Thyroid gland (tissue), 4 donors: ENCODE results near the gene KCNJ14. TPM values are rescaled to one million over a fixed set of nuclear protein-coding genes. Genes with fewer than 3 reads are reported as not detected.

Source experiments
- DNase-seq, 2 donors: peaks; one replicate each; pipeline ENCODE4 v3.0.0-alpha.2; 2019
- H3K27ac ChIP-seq, 3 donors: fragments of 200-600 bp; sonication (generic); 1 replicate in 2 of 3; 2 replicates in 1 of 3; pipeline ENCODE4 v1.5.1; 2016 to 2019; ENCODE audit warnings: mild to moderate bottlenecking in 1 of 3, moderate library complexity in 1 of 3
- H3K27me3 ChIP-seq: fragments of 200-600 bp; sonication (generic); one replicate; pipeline ENCODE4 v1.5.1; 2019
- H3K36me3 ChIP-seq, 2 donors: fragments of 200-600 bp; sonication (generic); one replicate each; pipeline ENCODE4 v1.5.1; 2016 to 2019
- H3K4me1 ChIP-seq, 2 donors: fragments of 200-600 bp; sonication (generic); one replicate each; pipeline ENCODE4 v1.5.1; 2017 to 2019
- H3K4me3 ChIP-seq, 3 donors: fragments of 200-600 bp; sonication (generic); replicated peaks in 1 of 3; 1 replicate in 2 of 3; 2 replicates in 1 of 3; pipeline ENCODE4 v1.5.1; 2016; ENCODE audit warnings: mild to moderate bottlenecking in 1 of 3
- H3K9me3 ChIP-seq: fragments of 200-600 bp; sonication (generic); one replicate; pipeline ENCODE4 v1.5.1; 2017
- POLR2A ChIP-seq, 2 donors: fragments of 450-650 bp; IDR thresholded peaks; one replicate each; pipeline ENCODE4 v1.6.1; 2017; ENCODE audit warnings: antibody characterized with exemption in 2 of 2, mild to moderate bottlenecking in 2 of 2, moderate library complexity in 1 of 2
- WGBS, 2 donors: methylation state at CpG; one replicate each; pipeline ENCODE4 v1.1.5; 2017; 5-methylcytosine and 5-hydroxymethylcytosine counted together
- intact Hi-C: fragments of 100-400 bp; cut with DNase I; formaldehyde crosslinking; loops from one replicate; pipeline ENCODE4 v1.15.1; 2023
- total RNA-seq, 4 donors: library from RNA; depleted of rRNA; stranded (reverse); fragments of >200 nt; gene quantifications; one replicate each; pipeline ENCODE4 v1.2.3, GENCODE V29; 2016
- TF ChIP-seq, protein P1 (sequence below), 6 experiments: fragments of 200-600 bp in 3 of 6; fragments of 450-650 bp in 3 of 6; sonication (generic) in 3 of 6; IDR thresholded peaks; one replicate each; pipeline ENCODE4 v1.5.1; 2016 to 2019; ENCODE audit warnings: antibody characterized with exemption in 6 of 6, mild to moderate bottlenecking in 2 of 6, inconsistent platforms in 1 of 6, moderate library complexity in 1 of 6

The KCNJ14 gene
- total RNA-seq, 4 donors from 2014 or later: 1.2 to 1.9 (median 1.4) TPM

GRCh38 chr19:48489608-48490216 is 34.3 kb downstream of the KCNJ14 start:
- DNase-seq: peak; percentile 76 to 79
- H3K27ac ChIP-seq: no peak overlapping the region
- TF ChIP-seq POLR2A (IDR thresholded peaks at IDR 0.05): no peak
- TF ChIP-seq, protein P1, sequence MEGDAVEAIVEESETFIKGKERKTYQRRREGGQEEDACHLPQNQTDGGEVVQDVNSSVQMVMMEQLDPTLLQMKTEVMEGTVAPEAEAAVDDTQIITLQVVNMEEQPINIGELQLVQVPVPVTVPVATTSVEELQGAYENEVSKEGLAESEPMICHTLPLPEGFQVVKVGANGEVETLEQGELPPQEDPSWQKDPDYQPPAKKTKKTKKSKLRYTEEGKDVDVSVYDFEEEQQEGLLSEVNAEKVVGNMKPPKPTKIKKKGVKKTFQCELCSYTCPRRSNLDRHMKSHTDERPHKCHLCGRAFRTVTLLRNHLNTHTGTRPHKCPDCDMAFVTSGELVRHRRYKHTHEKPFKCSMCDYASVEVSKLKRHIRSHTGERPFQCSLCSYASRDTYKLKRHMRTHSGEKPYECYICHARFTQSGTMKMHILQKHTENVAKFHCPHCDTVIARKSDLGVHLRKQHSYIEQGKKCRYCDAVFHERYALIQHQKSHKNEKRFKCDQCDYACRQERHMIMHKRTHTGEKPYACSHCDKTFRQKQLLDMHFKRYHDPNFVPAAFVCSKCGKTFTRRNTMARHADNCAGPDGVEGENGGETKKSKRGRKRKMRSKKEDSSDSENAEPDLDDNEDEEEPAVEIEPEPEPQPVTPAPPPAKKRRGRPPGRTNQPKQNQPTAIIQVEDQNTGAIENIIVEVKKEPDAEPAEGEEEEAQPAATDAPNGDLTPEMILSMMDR (IDR thresholded peaks at IDR 0.05): peak; percentile 89 to 96 (median 91)
- H3K4me1 ChIP-seq: peaks cover 23 to 42% of the 10 kb centered on the region in 2 donors
- H3K9me3 ChIP-seq: no peaks in the 10 kb centered on the region
- H3K4me3 ChIP-seq: no peak overlapping the region
- intact Hi-C loops: no loop called here
- 32 to 41% methylated on average over 7 to 17 of the region's 19 CpGs for WGBS, 2 donors
- no peaks in the 10 kb centered on the region for H3K36me3 ChIP-seq
- H3K27me3 ChIP-seq: no peaks in the 10 kb centered on the region

DNA sequence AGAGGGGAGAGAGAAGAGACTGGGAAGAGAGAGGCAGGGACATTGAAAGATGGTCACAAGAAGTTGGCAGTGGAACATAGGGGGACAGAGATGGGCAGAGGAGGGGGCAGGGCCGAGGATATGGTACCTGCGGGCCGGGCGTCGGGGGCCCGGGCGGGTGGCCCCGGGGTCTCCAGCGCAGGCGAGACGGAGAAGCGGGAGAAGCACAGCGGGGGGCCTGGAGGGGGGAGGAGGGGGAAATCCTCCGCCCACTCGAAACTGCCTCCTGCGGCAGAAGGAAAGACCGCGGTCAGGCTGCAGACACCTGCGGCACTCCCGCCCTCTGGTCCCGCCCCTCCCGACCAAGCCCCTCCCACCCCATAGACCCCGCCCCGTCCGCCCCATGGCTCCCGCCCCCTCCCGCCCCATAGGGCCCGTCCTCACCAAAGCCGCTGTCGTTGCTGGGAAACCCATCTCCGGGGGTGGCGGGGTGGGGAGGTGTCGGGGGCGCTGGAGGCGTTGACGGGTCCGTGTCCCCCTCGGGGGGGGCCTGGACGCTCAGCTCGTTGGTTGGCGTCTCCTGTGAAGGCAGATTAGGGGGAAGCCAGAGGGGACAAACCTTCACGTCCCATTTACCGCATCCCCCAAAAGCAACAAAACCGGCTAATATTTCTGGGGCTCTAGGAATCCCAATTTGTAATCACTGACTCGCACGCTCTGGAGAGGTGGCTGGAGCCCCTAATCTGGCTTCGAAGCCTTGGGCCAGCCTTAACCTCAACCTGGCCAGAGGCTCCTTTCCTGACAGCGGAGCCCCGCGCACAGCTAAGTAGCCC is 35.8 kb downstream of the KCNJ14 start:
- Histone ChIP-seq H3K27me3 (no peaks in the 10 kb centered on the region), H3K4me3 (no peak overlapping the region), H3K27ac (peak overlapping the region in 2 of 3 donors; percentile 23 to 24), H3K4me1 (peaks cover 23 to 47% of the 10 kb centered on the region in 2 donors), H3K36me3 (no peaks in the 10 kb centered on the region), H3K9me3 (no peaks in the 10 kb centered on the region)
- intact Hi-C loops: no loop called here
- DNase-seq: peak; percentile 51 to 57
- WGBS, 2 donors: 7 to 16% methylated on average over 13 to 33 of the region's 50 CpGs
- TF ChIP-seq, protein P1 (IDR thresholded peaks at IDR 0.05): no peak
- TF ChIP-seq POLR2A (IDR thresholded peaks at IDR 0.05): no peak

GRCh38 chr19:48491793-48492123 is 36.4 kb downstream of the KCNJ14 start:
- TF ChIP-seq POLR2A (IDR thresholded peaks at IDR 0.05): no peak
- TF ChIP-seq, protein P1 (IDR thresholded peaks at IDR 0.05): no peak
- no peaks in the 10 kb centered on the region for H3K9me3 ChIP-seq
- intact Hi-C loops: no loop called here
- H3K4me3 ChIP-seq: no peak overlapping the region
- DNase-seq: no peak
- H3K27me3 ChIP-seq: no peaks in the 10 kb centered on the region
- peaks cover 23 to 47% of the 10 kb centered on the region in 2 donors for H3K4me1 ChIP-seq
- no peaks in the 10 kb centered on the region for H3K36me3 ChIP-seq
- H3K27ac ChIP-seq: peak overlapping the region in 2 of 3 donors; percentile 23 to 24
- WGBS, 2 donors: 34 to 46% methylated on average over 10 of the region's 10 CpGs

DNA sequence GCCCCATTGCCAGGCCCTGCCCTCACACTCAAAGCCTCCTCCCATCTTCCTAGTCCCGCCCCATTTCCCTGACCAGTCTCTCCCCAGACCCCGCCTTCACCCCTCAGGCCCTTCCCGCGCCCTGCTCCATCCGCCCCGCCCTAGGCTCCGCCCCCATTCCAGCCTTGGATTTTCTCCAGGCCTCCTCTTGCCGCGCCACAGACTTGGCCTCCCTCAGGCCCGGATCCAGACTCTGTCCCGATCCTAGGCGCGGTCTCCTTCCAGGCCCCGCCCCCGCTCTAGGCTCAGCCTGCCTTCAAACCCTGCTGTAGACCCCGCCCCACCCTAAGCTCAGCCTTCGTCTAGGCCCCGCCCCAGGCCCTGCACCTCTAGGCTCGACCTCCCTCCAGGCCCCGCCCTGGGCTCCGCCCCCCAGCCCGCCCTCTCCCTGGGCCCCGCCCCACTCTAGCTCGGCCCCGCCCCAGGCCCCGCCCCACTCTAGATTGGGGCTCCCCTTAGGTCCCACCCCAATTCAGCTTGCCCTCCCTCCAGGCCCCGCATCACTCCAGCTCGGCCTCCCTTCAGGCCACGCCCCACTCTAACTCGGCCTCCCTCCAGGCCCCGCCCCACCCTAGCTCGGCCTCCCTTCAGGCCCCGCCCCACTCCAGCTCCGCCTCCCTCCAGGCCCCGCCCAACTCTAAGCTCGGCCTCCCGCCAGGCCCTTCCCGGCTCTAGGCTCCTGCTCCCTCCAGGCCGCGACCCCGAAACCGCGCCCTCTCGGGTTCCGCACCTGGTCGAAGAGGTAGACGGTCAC is 37.7 kb downstream of the KCNJ14 start:
- Histone ChIP-seq H3K4me1 (peaks cover 14 to 45% of the 10 kb centered on the region in 2 donors), H3K27me3 (no peaks in the 10 kb centered on the region), H3K9me3 (no peaks in the 10 kb centered on the region), H3K36me3 (no peaks in the 10 kb centered on the region), H3K4me3 (peak overlapping the region in 1 of 3 donors; percentile 31), H3K27ac (peak overlapping the region; percentile 43 to 68 (median 59))
- WGBS, 2 donors: 9 to 16% methylated on average over 13 to 24 of the region's 47 CpGs
- intact Hi-C loops: no loop called here
- TF ChIP-seq POLR2A (IDR thresholded peaks at IDR 0.05): peak; percentile 49 to 75
- TF ChIP-seq, protein P1 (IDR thresholded peaks at IDR 0.05): no peak
- peak; percentile 89 to 96 for DNase-seq
